Umbilical cord (tissue), 2 donors: ENCODE data around the gene TMEM51. TPM values are rescaled to one million over a fixed set of nuclear protein-coding genes. Genes with fewer than 3 reads are reported as not detected.

Source experiments
- DNase-seq: peaks from one replicate; pipeline ENCODE4 v3.0.0-alpha.2; 2015; ENCODE audit warnings: low spot score
- total RNA-seq: library from RNA; depleted of rRNA; stranded (reverse); fragments of >200 nt; gene quantifications from one replicate; pipeline ENCODE4 v1.2.3, GENCODE V29; 2014; ENCODE audit warnings: low replicate concordance; ENCODE audit not compliant: insufficient read depth

Gene TMEM51
- total RNA-seq, 1 donor from 2014 or later = 11.3 TPM

DNA sequence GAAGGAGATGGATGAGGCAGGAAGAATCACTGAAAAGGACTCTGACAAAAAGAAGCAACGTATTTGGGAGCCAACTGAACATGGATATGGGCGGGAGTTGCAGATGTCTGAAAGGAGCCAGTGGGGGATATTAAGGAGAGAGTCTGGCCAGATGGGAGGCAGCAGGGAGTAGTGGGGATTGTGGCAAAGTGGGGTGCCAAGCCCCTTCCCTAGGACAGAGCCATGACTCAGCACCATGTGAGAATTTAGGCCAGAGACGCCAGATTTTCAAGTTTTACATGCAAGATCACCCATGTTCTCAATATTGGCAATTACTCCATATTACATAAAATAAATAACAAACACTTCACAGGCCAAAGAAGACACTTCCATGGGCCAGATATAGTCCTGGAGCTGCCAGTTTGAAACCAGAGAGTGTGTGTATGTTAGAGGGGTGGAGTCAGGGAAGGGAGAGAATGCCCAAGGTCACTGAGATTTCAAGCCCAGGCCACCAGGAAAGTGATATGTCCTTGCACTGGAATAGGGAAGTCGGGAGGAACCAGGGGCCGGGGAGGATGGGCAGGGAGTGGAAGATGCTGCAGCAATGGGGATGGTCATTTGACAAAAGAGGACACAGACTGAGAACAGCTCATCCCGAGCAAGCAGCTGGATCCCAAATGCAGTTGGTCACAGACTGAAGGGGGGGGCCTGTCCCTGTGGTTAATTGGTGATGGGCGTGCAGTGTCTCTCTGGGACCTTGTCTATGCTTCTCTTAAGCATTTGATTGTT, 23.5 kb downstream of the TMEM51 start:
- DNase-seq = no peak

- DNase-seq = no peak
These were observed 24.2 kb downstream of the TMEM51 start for GRCh38 chr1:15177710-15178166.

DNA sequence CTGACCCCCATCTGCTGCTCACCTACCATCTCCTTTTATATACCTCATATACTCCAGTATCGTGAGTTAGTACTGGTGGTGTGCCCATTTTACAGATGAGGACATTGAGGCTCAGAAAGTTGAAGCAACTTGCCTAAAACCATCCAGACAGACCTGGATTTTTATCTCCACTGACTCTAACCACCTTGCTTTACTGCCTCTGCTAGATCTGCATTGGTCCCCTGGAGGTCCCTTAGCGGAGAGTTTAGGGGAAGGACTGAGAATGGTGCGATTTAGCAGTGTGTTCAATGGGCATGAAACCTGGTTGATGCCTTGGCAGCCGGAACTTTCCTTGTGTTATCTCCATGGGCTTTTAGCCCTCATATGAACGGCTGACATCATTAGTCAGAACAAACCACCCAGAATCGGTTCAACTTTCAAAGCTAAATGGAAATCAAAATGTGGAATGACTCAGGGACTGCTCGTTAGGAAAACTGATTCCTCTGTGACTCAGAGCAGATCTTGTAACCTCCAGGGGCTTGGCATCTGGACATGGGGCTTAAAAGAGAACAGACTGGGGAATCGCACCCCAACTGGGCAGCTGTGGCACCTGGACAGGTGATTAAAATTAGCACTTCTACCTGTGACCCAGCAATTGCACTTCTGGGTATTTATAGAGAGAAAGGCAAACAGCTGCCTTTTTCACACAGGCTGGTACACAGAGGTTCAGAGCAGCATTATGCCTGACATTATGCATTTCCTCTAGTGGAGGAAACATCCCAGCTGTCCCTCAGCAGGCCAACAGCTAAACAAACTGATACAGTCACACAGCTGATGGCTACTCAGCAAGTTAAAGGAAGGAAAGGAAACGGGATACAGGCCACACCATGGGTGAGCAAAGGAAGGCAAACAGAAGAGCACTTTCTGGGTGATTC, 25.3 kb downstream of the TMEM51 start:
- DNase-seq = peak; percentile 79

- no peak for DNase-seq
These were observed 25.9 kb downstream of the TMEM51 start for GRCh38 chr1:15179485-15179883.

DNA sequence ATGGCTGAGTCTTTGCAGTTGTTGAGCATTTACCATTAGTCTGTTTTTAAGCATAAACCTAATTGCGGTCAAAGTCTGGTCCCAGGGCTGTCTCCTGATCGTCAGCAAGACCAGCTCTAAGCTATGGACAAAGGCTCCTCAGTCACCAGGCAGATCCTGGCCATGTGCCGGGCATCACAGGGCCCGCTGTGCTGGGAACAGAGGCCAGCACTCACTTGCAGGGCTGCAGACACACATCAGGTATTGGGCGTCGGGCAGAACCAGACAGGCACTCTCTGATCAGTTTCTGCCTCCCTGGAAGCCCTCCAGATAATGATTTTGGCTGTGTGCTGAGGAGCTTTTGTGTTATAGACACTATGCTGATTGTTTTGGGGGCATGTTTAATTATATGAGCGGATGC, 26.6 kb downstream of the TMEM51 start:
- DNase-seq = no peak

DNA sequence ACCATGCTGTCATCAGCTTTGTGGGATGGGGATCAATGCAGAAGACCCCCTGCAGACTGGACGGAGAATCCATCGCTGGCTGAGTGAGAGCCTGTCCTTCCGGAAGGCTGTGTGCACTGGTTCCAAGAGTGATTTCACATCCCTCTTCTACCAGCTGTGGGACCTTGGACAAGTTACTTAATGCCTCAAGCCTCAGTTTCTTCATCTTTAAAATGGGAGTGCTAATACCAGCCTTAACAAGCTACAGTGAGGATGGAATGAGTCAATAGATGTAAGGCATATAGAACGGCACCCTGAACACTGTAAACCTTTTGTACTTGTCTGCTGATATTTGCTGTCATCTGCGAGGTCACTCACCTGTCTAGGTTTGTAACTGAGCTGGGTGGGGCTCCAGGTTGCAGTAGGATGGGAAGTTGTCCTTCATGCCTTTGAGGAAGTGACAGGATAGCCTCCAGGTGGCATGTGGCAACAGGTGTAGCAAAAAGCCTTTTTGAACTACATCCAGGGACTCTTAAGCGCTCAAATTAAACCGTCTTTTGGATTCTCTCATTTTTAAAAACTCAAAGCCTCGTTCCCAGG, 27.5 kb downstream of the TMEM51 start:
- DNase-seq = no peak

DNA sequence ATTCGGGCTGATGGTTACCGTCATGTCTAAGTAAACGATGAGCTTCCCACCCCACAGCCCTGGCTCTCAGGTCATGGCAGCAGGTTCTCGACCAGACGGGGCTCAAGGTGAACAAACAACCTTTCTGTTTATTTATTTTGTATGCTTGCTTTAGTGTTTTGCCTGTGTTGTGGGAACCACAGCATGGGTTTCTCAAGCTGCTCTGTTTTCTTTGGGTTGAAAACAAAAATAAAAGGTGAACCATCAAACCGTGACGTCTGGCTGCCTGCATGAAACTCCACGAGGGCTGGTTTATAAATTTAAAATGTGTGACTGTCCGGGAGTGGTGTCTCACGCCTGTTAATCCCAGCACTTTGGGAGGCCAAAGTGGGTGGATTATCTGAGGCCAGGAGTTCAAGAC, 28.0 kb downstream of the TMEM51 start:
- DNase-seq = no peak

DNA sequence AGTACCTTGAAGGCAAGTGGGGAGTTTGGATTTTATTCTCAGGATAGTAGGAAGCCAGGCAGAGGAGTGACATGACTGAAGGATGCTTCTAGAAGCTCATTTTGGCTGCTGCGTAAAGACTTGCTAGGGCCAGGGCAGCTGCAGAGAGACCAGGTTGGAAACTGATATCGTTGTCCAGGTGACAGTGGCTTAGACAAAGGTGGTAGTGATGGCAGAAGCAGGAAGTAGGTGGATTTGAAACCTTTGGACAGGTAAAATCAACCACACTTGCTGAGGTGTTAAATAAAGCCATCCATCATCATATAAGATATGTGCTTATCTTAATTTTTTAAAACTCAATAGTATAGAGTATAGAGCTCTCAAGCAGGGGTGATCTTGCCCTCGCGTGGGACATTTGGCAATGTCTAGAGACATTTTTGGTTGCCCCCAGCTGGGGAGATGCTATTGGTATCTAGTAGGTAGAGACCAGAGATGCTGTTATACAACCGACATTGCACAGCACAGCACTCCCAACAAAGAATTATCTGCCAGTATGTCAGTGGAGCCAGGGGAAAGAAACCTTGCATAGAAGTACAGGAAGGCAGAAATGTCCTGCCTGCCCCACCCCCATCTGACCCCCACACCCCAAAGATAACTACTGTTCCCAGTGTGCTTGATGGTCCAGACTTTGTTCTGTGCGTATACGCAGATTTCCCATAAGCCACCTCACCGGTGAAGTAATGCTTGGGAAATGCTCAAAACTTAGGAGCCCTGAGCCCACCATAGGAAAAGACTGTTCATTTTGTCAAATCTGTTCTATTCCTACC, 31.1 kb downstream of the TMEM51 start:
- DNase-seq = no peak

- no peak for DNase-seq
These were observed 32.1 kb downstream of the TMEM51 start for GRCh38 chr1:15185617-15186016.

DNA sequence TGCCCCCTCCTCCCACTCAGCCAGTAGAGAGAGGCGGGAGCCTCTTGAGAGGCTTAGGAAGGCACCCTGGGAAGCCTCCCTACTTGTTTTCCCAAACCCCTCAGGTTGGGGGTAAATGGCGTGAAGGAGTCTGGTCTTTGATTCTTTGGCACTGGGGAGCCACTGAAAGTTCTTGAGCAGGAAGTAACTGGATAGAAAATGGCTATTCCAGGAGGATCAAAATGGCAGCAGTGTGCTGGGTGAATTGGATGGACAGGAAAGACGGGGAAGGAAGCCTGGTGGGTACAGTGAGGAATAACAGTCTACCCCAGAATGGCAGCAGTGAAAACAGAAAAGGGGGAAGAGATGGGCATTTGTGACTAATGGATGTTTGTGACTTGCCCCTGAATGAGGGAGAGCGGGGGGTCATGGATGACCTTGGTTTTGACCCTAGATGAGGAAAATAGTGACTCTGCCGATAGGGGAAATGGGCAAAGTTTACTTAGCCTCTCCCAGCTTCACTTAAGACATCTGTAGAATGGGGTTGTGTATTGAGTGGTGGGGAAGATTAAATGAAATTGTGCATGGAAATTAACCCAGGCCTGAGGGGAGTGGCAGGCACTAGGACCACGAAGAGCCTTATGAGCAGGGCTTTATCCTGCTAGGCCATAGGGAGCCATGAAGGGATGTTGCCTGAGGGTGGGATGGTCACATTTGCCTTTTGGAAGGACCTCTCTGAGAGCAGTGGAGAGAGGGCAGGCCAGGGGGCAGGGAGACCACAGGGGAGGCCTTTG, 32.7 kb downstream of the TMEM51 start:
- DNase-seq = no peak

- no peak for DNase-seq
These were observed 33.3 kb downstream of the TMEM51 start for GRCh38 chr1:15186846-15187151.

- no peak for DNase-seq
These were observed 33.9 kb downstream of the TMEM51 start for GRCh38 chr1:15187175-15188129.

DNA sequence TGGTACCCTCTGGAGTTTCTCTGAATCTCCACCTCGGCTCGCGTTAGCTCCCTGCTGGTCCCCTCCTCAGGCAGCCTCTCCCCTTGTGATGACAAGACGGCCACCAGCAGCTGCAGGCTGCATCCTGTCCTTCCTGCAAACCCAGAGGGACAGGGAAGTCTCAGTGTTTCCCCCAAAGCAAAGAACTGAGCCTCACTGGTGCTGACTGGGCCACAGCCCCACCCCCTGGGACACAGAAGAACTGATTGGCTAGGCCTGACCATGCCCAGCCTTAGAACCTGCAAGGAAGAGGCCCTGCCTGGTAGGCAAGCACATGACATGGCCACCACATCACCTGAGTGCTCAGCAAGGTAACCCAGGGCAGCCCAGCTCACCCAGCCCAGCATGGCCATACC, 34.6 kb downstream of the TMEM51 start:
- DNase-seq = no peak

GRCh38 chr1:15188678-15189077, 35.1 kb downstream of the TMEM51 start:
- no peak for DNase-seq

GRCh38 chr1:15189692-15190370, 36.3 kb downstream of the TMEM51 start:
- DNase-seq = no peak

- no peak for DNase-seq
These were observed 37.7 kb downstream of the TMEM51 start for GRCh38 chr1:15191267-15191666.

GRCh38 chr1:15191770-15192169, 38.2 kb downstream of the TMEM51 start:
- DNase-seq = no peak

DNA sequence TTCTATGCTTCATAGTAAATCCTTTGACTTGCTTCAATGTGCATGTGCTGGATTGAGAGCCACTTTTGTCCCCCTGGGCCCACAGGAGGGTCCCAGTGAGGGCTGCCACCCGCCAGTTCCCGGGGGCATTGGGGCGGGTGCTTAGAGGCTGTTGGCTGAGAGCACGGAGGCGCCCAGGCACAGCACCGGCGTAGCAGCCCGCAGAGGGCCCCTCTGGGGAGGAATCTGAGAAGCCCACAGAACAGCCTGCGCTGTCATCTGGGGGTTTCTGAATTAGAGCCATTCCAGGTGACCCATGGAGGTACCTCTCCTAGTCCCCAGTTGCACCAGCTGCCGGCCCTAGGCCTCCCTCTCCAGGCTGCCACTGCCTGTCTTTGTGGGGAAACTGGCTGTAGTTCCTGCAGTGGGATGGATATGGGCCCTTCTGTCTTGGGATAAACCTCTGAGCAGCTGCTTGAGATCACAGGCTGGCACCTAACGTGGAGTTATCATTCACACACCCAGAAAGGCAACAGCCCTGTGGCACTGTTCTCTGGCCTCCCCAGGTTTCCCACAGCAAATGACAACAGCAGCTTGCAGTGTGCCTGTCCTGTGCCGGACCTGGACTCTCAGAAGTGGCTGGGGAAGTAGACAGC, 39.5 kb downstream of the TMEM51 start:
- no peak for DNase-seq
